Heart right ventricle (tissue), 16 donors: ENCODE data around the gene AIG1. TPM values are rescaled to one million over a fixed set of nuclear protein-coding genes. Genes with fewer than 3 reads are reported as not detected.

Experiments
- ATAC-seq, 8 donors: fragments of 200-7000 bp; cut with Tn5 transposase; one replicate each; pipeline ENCODE4 v1.9.1; 2020; ENCODE audit warnings: mild to moderate bottlenecking in 8 of 8, moderate library complexity in 8 of 8, moderate number of reproducible peaks in 1 of 8
- DNase-seq, 2 donors: peaks; one replicate each; pipeline ENCODE4 v3.0.0-alpha.2; 2020
- H3K27ac ChIP-seq, 10 donors: fragments of 200-600 bp; sonication (generic) in 2 of 10; one replicate each; pipeline versions ENCODE4 v1.5.0 to v1.8.0; 2020 to 2022; ENCODE audit warnings: mild to moderate bottlenecking in 3 of 10
- H3K27me3 ChIP-seq, 7 donors: fragments of 200-600 bp; one replicate each; pipeline ENCODE4 v1.8.0; 2021 to 2022; ENCODE audit warnings: mild to moderate bottlenecking in 2 of 7
- H3K36me3 ChIP-seq, 9 donors: fragments of 200-600 bp; sonication (generic) in 1 of 9; one replicate each; pipeline versions ENCODE4 v1.5.0 to v1.8.0; 2020 to 2022; ENCODE audit warnings: mild to moderate bottlenecking in 2 of 9
- H3K4me1 ChIP-seq, 9 donors: fragments of 200-600 bp; sonication (generic) in 1 of 9; one replicate each; pipeline versions ENCODE4 v1.5.0 to v1.8.0; 2020 to 2022; ENCODE audit warnings: mild to moderate bottlenecking in 4 of 9
- H3K4me3 ChIP-seq, 10 donors: fragments of 200-600 bp; sonication (generic) in 2 of 10; one replicate each; pipeline versions ENCODE4 v1.5.0 to v1.8.0; 2020 to 2022; ENCODE audit warnings: mild to moderate bottlenecking in 7 of 10, moderate library complexity in 2 of 10
- H3K9me3 ChIP-seq, 11 donors: fragments of 200-600 bp in 10 of 11; sonication (generic) in 2 of 11; one replicate each; pipeline versions ENCODE4 v1.5.0 to v1.8.0; 2013 to 2022; ENCODE audit warnings: mild to moderate bottlenecking in 2 of 11, control low read depth in 1 of 11, moderate library complexity in 1 of 11
- WGBS, 2 donors: extraction: QIAGEN DNeasy Blood & Tissue Kit; methylation state at CpG; one replicate each; pipeline ENCODE4 v1.1.7; 2013; ENCODE audit warnings: inconsistent platforms in 1 of 2; 5-methylcytosine and 5-hydroxymethylcytosine counted together
- intact Hi-C, 10 donors: fragments of 100-400 bp; cut with DNase I; formaldehyde crosslinking; loops; one replicate each; pipeline versions ENCODE4 v1.11.1 to v1.14.2; 2022
- polyA plus RNA-seq, 2 donors: library from polyadenylated mRNA; stranded (reverse); fragments of 200-250 nt; gene quantifications; one replicate each; pipeline ENCODE4 v1.2.3, GENCODE V29; 2013
- total RNA-seq, 10 donors: library from RNA; stranded (reverse); fragmentation: NEBNext Ultra II Directional in 3 of 10; extraction: Animal tissue kit (Norgen Biotek cat#: 25700) in 3 of 10; gene quantifications; one replicate each; pipeline versions ENCODE4 v1.2.1 to v1.2.4, GENCODE V29; 2021 to 2023
- TF ChIP-seq, protein P1 (sequence below), 9 donors: fragments of 200-600 bp; sonication (generic) in 2 of 9; IDR thresholded peaks; one replicate each; pipeline versions ENCODE4 v1.5.0 to v1.8.0; 2021 to 2022; ENCODE audit warnings: antibody characterized with exemption in 9 of 9, mild to moderate bottlenecking in 5 of 9, moderate library complexity in 1 of 9
- donor health status: Arrhythmogenic right ventricular cardiomyopathy.
- donor health status: ischemic (EF 13 %, LVEDD 7.1; RV severe dilation, severe dysfunction).
- donor health status: healthy with polysubstance abuse.
- donor health status: DM: no; HTN: yes; CAD: no.
- donor health status: DM: no; HTN: no; CAD: no.
- donor health status: ischemic (EF 25% LVEDD 6.9; RV normal size, moderate dysfunction).
- donor health status: ischemic (EF 25% LVEDD 5.7; RV mildly dilated, moderate dysfunction).
- donor health status: healthy.
- donor health status: DM: yes; HTN: yes; CAD: no.
- donor health status: Ischemic cardiomyopathy.
- donor health status: ischemic (EF 35%, LVEDD 5.7; RV mildly dilated, moderate dysfunction).
- donor health status: nonischemic (EF 11% LVEDD 7.7; RV severe dilation, severe dysfunction).
- donor health status: DM: yes; HTN: yes; CAD: no.
- donor health status: PGD.
- donor health status: ischemic (EF 29% LVEDD 5.4; RV normal size, mild dysfunction).
- donor health status: nonischemic (EF 23%, LVEDD 6.1; RV moderate dilation, normal function).

The AIG1 gene
- total and polyA plus RNA-seq, 12 donors = 17.4 to 83.2 (median 66.2) TPM

DNA sequence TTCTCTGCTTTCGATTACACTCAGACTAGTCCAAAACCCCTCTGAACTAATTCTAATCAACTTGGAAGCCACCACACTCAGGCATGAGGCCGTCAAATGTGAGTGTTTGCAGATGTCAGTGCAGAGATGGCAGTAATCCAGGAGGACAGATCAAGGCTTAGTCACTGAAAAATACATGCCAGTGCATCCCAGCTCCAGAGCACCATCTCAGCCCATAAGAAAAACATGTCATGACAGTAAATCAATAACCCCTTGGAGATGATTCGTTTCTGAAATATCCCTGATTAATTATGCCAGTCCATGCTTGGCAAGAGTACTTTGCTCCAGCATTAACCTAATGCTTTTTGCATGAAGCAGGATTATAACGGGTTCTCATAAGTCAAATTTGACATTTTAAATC is 210.3 kb downstream of the AIG1 start:
- Histone ChIP-seq H3K27ac (no peak overlapping the region), H3K4me1 (peaks cover 0 to 22% (median 11%) of the 10 kb centered on the region in 9 donors), H3K9me3 (no peaks in the 10 kb centered on the region), H3K36me3 (no peaks in the 10 kb centered on the region), H3K4me3 (no peak overlapping the region), H3K27me3 (no peaks in the 10 kb centered on the region)
- TF ChIP-seq, protein P1, sequence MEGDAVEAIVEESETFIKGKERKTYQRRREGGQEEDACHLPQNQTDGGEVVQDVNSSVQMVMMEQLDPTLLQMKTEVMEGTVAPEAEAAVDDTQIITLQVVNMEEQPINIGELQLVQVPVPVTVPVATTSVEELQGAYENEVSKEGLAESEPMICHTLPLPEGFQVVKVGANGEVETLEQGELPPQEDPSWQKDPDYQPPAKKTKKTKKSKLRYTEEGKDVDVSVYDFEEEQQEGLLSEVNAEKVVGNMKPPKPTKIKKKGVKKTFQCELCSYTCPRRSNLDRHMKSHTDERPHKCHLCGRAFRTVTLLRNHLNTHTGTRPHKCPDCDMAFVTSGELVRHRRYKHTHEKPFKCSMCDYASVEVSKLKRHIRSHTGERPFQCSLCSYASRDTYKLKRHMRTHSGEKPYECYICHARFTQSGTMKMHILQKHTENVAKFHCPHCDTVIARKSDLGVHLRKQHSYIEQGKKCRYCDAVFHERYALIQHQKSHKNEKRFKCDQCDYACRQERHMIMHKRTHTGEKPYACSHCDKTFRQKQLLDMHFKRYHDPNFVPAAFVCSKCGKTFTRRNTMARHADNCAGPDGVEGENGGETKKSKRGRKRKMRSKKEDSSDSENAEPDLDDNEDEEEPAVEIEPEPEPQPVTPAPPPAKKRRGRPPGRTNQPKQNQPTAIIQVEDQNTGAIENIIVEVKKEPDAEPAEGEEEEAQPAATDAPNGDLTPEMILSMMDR (IDR thresholded peaks at IDR 0.05) = no peak
- WGBS, 2 donors = 36 to 44% methylated on average over 4 of the region's 4 CpGs
- ATAC-seq (peak; percentile 58 to 93 (median 88)), DNase-seq (peak in 1 of 2 donors; percentile 69)
- intact Hi-C loops = loop anchor here in 3 of 10 donors (10.0 kb wide), 3 partner anchors 206 to 576 kb away; partner anchors contain the start of gene AIG1 (in 2 of the 3)

DNA sequence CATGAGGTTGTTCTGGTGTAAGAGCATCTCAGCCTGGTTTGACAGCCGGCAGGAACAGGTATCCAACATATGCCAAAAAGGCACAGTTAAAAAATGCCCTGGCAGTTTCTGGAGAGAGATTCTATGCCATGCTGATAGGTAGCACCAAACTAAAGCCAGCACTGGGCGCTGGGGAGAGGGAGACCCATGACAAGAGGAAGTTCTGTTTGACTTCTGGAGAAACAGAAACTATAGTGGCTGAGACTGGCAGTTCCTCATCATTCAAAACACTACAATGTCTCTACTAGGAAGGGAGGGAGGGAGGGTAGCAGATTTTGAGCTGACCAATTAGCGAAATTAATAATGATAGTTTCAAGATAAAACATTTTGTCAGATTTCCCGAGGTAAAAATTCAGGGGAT is 215.7 kb downstream of the AIG1 start:
- no peaks in the 10 kb centered on the region for H3K9me3 ChIP-seq
- TF ChIP-seq, protein P1 (IDR thresholded peaks at IDR 0.05) = no peak
- intact Hi-C loops = loop anchor here in 3 of 10 donors (10.0 kb wide), 3 partner anchors 212 to 582 kb away; partner anchors contain the start of gene AIG1 (in 2 of the 3)
- no peaks in the 10 kb centered on the region for H3K27me3 ChIP-seq
- no peak overlapping the region for H3K27ac ChIP-seq
- DNase-seq (no peak), ATAC-seq (no peak)
- no peaks in the 10 kb centered on the region for H3K36me3 ChIP-seq
- 78 to 83% methylated on average over 4 of the region's 4 CpGs for WGBS, 2 donors
- peaks cover 0 to under 1% (median 0%) of the 10 kb centered on the region in 9 donors for H3K4me1 ChIP-seq
- H3K4me3 ChIP-seq = no peak overlapping the region

DNA sequence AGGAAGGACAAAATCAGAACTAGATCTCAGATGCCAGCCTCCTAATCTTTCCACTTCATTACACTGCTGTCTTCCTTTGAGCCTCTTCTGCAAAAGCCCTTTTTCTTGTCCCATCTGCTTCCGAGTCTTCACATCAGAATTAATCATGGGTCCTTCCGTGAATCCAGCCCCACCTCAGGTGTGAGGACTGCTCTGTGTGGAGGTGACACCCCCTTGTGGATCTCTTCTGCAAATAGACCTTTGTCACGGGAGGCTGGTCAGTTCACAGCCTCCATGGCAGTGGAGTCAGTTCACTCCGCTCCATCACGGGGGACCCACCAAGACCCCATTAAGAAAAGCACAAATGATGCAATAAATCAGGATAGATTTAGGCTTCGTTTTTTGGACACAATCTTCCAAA is 218.7 kb downstream of the AIG1 start:
- DNase-seq (no peak), ATAC-seq (peak in 4 of 8 donors; percentile 59 to 88 (median 71))
- H3K27me3 ChIP-seq = no peaks in the 10 kb centered on the region
- H3K27ac ChIP-seq = no peak overlapping the region
- TF ChIP-seq, protein P1 (IDR thresholded peaks at IDR 0.05) = peak in 8 of 9 donors; percentile 19 to 60 (median 40)
- H3K4me3 ChIP-seq = no peak overlapping the region
- intact Hi-C loops = loop anchor here in 3 of 10 donors (10.0 kb wide), 3 partner anchors 215 to 585 kb away; partner anchors contain the start of gene AIG1 (in 2 of the 3)
- no peaks in the 10 kb centered on the region for H3K36me3 ChIP-seq
- H3K4me1 ChIP-seq = peaks cover 0 to 5% (median 0%) of the 10 kb centered on the region in 9 donors
- no peaks in the 10 kb centered on the region for H3K9me3 ChIP-seq
- WGBS, 2 donors = 62 to 64% methylated on average over 6 of the region's 6 CpGs

DNA sequence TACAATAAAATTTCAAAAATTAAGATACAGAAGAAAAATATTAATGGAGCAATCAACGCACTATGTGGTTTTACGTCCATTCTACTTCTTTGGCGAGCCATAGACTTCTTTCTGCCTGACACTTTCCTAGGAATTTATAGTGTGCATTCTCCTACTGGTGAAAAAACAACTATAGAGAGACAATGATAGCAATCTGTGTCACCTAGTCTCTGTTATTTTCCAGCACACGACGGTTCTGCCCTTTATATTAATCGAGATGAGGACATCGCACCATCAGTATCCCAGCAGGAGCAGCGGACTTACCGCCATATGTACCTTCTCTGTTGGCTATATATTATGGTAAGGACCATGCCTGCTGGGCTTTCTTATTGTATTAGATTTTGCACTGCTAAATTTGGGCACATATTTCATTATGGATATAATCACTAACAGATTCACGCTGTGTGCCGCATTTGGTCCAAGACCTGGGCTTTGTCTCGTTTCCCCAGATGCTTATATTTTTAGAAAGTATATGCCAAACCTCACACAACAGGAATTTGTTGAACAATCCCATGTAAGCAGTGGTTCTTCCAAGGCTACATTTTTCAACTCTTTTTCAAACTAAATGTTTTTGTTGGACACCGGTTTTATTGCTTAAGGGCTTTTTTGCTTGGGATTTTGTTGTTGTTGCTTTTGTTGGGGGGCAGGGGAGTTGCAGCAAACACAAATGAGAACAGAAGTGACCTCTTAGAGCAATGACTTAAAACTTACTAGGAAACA is 223.4 kb downstream of the AIG1 start:
- Histone ChIP-seq H3K36me3 (no peaks in the 10 kb centered on the region), H3K27ac (no peak overlapping the region), H3K27me3 (no peaks in the 10 kb centered on the region), H3K4me1 (peaks cover 0 to 15% (median 0%) of the 10 kb centered on the region in 9 donors), H3K4me3 (no peak overlapping the region), H3K9me3 (no peaks in the 10 kb centered on the region)
- DNase-seq (no peak), ATAC-seq (no peak)
- TF ChIP-seq, protein P1 (IDR thresholded peaks at IDR 0.05) = no peak
- intact Hi-C loops = loop anchor here in 2 of 10 donors (10.0 kb wide), 1 partner anchor 589 kb away; no protein-coding TSS in a partner anchor
- WGBS, 2 donors = 82 to 84% methylated on average over 13 of the region's 13 CpGs
